Activated CD4-positive, CD25-positive, alpha-beta regulatory T cell treated with anti-CD3 and anti-CD28 coated beads, Interleukin-2, amount 50 U/mL, for 72 hours (primary cell): ENCODE results near the gene PPT1.

Source experiments
- DNase-seq: peaks from one replicate; pipeline ENCODE4 v3.0.0; 2021

PPT1 gene

DNA sequence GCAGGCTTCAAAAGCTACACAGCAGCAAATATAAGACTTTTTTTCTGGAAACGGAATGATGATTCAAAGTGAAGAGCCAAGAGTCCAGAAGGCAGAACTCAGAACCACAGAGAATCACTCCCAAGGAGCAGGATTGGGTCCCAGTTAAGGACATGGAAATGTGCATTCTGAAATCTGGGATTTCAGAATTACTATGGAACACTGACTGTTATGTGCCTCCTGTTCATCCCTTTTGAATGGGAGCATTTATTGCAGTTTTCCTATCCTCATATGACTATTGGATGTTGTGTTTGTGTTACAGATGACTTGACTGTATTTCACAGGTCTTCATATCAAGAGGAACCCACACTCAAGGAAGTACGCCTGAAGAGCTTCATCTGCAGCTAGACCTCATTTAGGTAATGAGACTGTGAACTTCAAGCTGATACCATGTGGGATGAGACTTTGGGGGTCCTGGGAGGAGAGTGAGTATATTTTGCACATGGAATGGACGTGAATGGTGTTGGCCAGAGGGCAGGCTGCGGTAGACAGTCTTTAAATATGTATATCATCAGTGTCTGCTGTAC, 73.6 kb downstream of the PPT1 start:
- no peak for DNase-seq
